ENCODE results near the gene SETD3. TPM values are rescaled to one million over a fixed set of nuclear protein-coding genes. Genes with fewer than 3 reads are reported as not detected.

The SETD3 gene
- total RNA-seq, 3 donors from 2014 or later = 61.6 to 119 (median 61.6) TPM

DNA sequence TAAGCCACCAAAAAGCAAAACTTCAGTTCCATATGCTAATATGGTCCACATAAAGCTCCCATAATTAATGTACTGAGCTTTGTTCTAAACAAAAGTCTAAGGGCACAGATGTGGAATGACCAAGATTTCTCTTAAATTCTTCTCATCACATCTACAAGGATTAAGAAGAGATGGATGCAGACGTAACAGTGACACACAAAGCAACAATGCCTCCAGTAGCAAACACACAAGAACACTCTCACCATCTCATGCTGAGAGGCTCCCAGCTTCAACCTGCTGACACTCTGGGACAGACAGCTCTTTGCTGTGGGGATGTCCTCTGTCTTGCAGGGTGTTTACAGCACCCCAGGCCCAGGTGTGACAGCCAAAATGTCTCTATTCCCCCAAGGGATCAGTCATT lies 48.2 kb downstream of the SETD3 start:
- ATAC-seq (no peak), DNase-seq (no peak)
- TF ChIP-seq, protein P1, sequence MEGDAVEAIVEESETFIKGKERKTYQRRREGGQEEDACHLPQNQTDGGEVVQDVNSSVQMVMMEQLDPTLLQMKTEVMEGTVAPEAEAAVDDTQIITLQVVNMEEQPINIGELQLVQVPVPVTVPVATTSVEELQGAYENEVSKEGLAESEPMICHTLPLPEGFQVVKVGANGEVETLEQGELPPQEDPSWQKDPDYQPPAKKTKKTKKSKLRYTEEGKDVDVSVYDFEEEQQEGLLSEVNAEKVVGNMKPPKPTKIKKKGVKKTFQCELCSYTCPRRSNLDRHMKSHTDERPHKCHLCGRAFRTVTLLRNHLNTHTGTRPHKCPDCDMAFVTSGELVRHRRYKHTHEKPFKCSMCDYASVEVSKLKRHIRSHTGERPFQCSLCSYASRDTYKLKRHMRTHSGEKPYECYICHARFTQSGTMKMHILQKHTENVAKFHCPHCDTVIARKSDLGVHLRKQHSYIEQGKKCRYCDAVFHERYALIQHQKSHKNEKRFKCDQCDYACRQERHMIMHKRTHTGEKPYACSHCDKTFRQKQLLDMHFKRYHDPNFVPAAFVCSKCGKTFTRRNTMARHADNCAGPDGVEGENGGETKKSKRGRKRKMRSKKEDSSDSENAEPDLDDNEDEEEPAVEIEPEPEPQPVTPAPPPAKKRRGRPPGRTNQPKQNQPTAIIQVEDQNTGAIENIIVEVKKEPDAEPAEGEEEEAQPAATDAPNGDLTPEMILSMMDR (IDR thresholded peaks at IDR 0.05) = no peak
- intact Hi-C loops (cut with DNase I, micrococcal nuclease) = no loop called here
- Histone ChIP-seq H3K4me3 (no peak overlapping the region), H3K4me1 (ENCODE audit: low read depth) (peaks cover 7% of the 10 kb centered on the region), H3K36me3 (ENCODE audit: low read depth) (no peaks in the 10 kb centered on the region), H3K9me3 (peaks cover 5% of the 10 kb centered on the region)

- peaks cover 7% of the 10 kb centered on the region for H3K4me1 ChIP-seq (ENCODE audit: low read depth)
- no peak overlapping the region for H3K4me3 ChIP-seq
- ATAC-seq (no peak), DNase-seq (no peak)
- TF ChIP-seq, protein P1 (IDR thresholded peaks at IDR 0.05) = no peak
- no peaks in the 10 kb centered on the region for H3K36me3 ChIP-seq (ENCODE audit: low read depth)
- H3K9me3 ChIP-seq = peaks cover 5% of the 10 kb centered on the region
- intact Hi-C loops (cut with DNase I, micrococcal nuclease) = no loop called here
Measured at GRCh38 chr14:99431986-99432385, 48.7 kb downstream of the SETD3 start.

DNA sequence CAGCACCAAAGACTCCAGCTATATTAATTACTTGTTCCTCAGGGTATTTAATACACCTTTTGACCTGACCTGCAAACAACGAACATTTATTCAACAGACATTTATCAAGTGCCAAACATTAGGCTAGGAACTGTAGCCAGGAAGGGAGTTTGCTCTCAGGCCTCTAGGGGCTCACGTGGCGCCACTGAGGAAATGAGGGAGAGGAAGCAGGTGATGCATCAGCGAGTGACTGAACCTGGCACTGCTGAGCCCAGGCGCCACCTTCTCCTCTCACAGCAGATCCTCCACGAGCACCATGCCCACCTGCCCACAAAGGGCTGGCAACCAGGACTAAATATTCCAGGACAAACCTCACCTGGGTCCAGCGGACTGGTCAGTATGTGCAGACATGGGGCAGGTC lies 50.2 kb downstream of the SETD3 start:
- no peak for DNase-seq
- TF ChIP-seq, protein P1 (IDR thresholded peaks at IDR 0.05) = no peak
- Histone ChIP-seq H3K9me3 (peaks cover 5% of the 10 kb centered on the region), H3K4me3 (no peak overlapping the region), H3K4me1 (ENCODE audit: low read depth) (peaks cover 7% of the 10 kb centered on the region), H3K36me3 (ENCODE audit: low read depth) (no peaks in the 10 kb centered on the region)
- peak; percentile 50 for ATAC-seq
- intact Hi-C loops (cut with DNase I, micrococcal nuclease) = no loop called here

- H3K4me3 ChIP-seq = no peak overlapping the region
- TF ChIP-seq, protein P1 (IDR thresholded peaks at IDR 0.05) = no peak
- intact Hi-C loops (cut with DNase I, micrococcal nuclease) = no loop called here
- DNase-seq (no peak), ATAC-seq (no peak)
- peaks cover 5% of the 10 kb centered on the region for H3K9me3 ChIP-seq
- H3K36me3 ChIP-seq (ENCODE audit: low read depth) = no peaks in the 10 kb centered on the region
- peaks cover 10% of the 10 kb centered on the region for H3K4me1 ChIP-seq (ENCODE audit: low read depth)
Measured at GRCh38 chr14:99427632-99428300, 52.9 kb downstream of the SETD3 start.

GRCh38 chr14:99426813-99427346 lies 53.8 kb downstream of the SETD3 start:
- Histone ChIP-seq H3K9me3 (peaks cover 5% of the 10 kb centered on the region), H3K36me3 (ENCODE audit: low read depth) (no peaks in the 10 kb centered on the region), H3K4me1 (ENCODE audit: low read depth) (peaks cover 10% of the 10 kb centered on the region), H3K4me3 (no peak overlapping the region)
- ATAC-seq = no peak
- no peak for DNase-seq
- TF ChIP-seq, protein P1 (IDR thresholded peaks at IDR 0.05) = no peak
- intact Hi-C loops (cut with DNase I, micrococcal nuclease) = no loop called here
